Astrocyte of the cerebellum (primary cell): ENCODE results near the gene FZD10.

Experiments
- DNase-seq: peaks from one replicate; pipeline ENCODE4 v3.0.0-alpha.2; 2011; ENCODE audit warnings: low read depth
- H3K4me3 ChIP-seq: 2 replicates; pipeline ENCODE4 v1.5.1; 2011; ENCODE audit warnings: mild to moderate bottlenecking, low read depth, low read length, moderate library complexity
- CTCF ChIP-seq: IDR thresholded peaks from 2 replicates; pipeline ENCODE4 v1.5.1; 2012; ENCODE audit warnings: low read length, low read depth, moderate library complexity, mild to moderate bottlenecking; ENCODE audit errors: missing control alignments
- in situ Hi-C: cut with HindIII; loops from 2 replicates; pipeline ENCODE4 v1.10.0; 2017; ENCODE audit warnings: low sequenced_read_pairs

The FZD10 gene

GRCh38 chr12:130160306-130160705 lies 2.0 kb upstream of the FZD10 start:
- H3K4me3 ChIP-seq, result no peak overlapping the region
- in situ Hi-C loops, result no loop called here
- DNase-seq, result no peak
- no peak for TF ChIP-seq CTCF

GRCh38 chr12:130160711-130161231 lies 1.5 kb upstream of the FZD10 start:
- no peak for TF ChIP-seq CTCF
- no peak overlapping the region for H3K4me3 ChIP-seq
- in situ Hi-C loops, result no loop called here
- no peak for DNase-seq

- no peak for DNase-seq
- TF ChIP-seq CTCF, result no peak
- H3K4me3 ChIP-seq, result peak overlapping the region; percentile 20
- in situ Hi-C loops, result no loop called here
These were observed 712 bp upstream of the FZD10 start for GRCh38 chr12:130161261-130162243.

GRCh38 chr12:130162745-130163460 lies 639 bp downstream of the FZD10 start:
- in situ Hi-C loops, result no loop called here

GRCh38 chr12:130163461-130164215 lies 1.4 kb downstream of the FZD10 start:
- TF ChIP-seq CTCF, result no peak
- no peak overlapping the region for H3K4me3 ChIP-seq
- no peak for DNase-seq
- in situ Hi-C loops, result no loop called here

More at GRCh38 chr12:130162745-130163460, 639 bp downstream of the FZD10 start:
- DNase-seq, result no peak
- no peak for TF ChIP-seq CTCF
- H3K4me3 ChIP-seq, result no peak overlapping the region

GRCh38 chr12:130164216-130164542 lies 1.9 kb downstream of the FZD10 start:
- TF ChIP-seq CTCF, result no peak
- DNase-seq, result no peak
- H3K4me3 ChIP-seq, result no peak overlapping the region
- in situ Hi-C loops, result no loop called here
